ENCODE results near the gene TNF.

Gene TNF
- 229 to 250 reads per million in 2 donors for total RNA-seq

DNA sequence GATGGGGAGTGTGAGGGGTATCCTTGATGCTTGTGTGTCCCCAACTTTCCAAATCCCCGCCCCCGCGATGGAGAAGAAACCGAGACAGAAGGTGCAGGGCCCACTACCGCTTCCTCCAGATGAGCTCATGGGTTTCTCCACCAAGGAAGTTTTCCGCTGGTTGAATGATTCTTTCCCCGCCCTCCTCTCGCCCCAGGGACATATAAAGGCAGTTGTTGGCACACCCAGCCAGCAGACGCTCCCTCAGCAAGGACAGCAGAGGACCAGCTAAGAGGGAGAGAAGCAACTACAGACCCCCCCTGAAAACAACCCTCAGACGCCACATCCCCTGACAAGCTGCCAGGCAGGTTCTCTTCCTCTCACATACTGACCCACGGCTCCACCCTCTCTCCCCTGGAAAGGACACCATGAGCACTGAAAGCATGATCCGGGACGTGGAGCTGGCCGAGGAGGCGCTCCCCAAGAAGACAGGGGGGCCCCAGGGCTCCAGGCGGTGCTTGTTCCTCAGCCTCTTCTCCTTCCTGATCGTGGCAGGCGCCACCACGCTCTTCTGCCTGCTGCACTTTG lies at the start of gene TNF:
TNF (plus strand) TSS at position 231 of the 567 bp plus-strand sequence; CDS start at position 408, 177 bp downstream.
- DNase-seq: peak; percentile 48 to 80 (median 70)

GRCh38 chr6:31525932-31526591 lies 49.3 kb upstream of the TNF start:
- DNase-seq: no peak

DNA sequence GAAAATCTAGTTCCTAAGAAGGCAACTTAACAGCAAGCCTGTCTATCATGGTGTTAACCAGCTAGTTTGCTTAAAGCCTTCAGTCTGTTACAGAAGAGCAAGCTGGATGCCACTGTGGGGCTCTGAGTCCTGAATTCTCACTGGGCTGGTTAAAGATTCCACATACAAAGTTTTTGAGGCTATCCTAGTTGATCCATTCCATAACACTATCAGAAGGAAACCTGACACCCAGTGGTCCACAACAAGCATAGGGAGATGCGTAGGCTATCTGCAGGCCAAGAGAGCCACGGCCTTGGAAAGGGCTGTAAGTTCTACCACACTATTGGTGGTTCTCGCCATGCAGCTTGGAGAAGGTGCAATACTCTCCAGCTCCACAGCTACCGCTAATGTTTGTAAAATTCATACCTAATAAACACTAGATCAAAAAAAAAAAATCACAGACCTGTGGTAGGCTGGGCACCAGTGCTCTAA lies 47.0 kb upstream of the TNF start:
- DNase-seq: no peak

GRCh38 chr6:31528821-31529328 lies 46.5 kb upstream of the TNF start, which contains the start of gene MCCD1:
MCCD1 (plus strand) TSS chr6:31528962; CDS start chr6:31529015, 53 bp downstream.
- DNase-seq: no peak

GRCh38 chr6:31529329-31530150 lies 45.8 kb upstream of the TNF start:
- DNase-seq: no peak

DNA sequence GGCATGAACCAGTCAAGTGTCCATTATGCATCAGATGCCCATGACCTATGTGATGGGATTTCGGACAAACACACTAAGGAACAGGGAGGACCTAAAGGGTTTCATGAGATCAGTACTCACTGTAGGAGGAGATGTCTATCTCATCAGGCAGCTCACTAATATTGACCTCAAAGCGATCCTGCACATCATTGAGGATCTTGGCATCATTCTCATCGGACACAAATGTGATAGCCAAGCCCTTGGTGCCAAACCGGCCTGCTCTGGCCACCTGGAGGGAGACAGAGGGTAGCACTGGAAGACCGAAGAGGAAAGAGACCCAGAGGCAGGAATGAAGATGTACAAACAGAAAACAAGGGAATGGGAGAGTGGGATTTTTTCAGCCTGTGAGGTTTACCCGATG lies 44.7 kb upstream of the TNF start:
- no peak for DNase-seq

GRCh38 chr6:31531162-31531561 lies 44.2 kb upstream of the TNF start:
- DNase-seq: no peak

DNA sequence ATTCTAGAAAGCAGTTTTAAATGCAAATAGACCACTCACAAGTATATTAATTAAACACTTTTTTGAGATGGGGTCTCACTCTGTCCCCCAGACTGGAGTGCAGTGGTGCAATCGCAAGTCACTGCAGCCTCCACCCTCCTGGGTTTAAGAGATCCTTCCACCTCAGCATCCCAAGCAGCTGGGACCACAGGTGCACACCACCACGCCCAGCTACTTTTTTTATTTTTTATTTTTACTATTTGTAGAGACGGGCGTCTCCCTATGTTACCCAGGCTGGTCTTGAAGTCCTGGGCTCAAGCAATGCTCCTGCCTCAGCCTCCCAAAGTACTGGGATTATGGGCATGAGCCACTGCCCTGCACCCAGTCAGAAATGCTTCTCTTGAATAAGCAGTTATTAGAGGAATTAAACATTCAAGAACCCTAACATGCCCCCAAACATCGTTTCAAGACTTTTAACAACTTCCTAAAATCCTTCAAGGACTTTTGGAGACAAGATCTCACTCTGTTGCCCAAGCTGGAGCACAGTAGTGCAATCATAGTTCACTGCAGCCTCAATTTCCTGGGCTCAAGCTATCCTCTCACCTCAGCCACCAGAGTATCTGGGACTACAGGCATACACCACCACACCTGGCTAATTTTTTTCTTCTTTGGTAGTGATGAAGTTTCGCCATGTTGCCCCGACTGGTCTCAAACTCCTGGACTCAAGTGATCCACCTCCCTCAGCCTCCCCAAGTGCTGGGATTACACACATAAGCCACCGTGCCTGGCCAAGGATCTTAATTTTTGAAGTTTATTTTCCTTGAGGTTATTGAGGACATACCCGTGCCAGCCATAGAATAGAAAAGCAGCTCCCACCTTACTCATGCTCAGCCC lies 43.4 kb upstream of the TNF start:
- DNase-seq: no peak

- no peak for DNase-seq
Measured at GRCh38 chr6:31532644-31533454, 42.5 kb upstream of the TNF start.

- DNase-seq: no peak
Measured at GRCh38 chr6:31533455-31533841, 41.9 kb upstream of the TNF start.

- DNase-seq: no peak
Measured at GRCh38 chr6:31534011-31534410, 41.4 kb upstream of the TNF start.

GRCh38 chr6:31534521-31535040 lies 40.8 kb upstream of the TNF start:
- no peak for DNase-seq

- no peak for DNase-seq
Measured at GRCh38 chr6:31535538-31536324, 39.6 kb upstream of the TNF start.

DNA sequence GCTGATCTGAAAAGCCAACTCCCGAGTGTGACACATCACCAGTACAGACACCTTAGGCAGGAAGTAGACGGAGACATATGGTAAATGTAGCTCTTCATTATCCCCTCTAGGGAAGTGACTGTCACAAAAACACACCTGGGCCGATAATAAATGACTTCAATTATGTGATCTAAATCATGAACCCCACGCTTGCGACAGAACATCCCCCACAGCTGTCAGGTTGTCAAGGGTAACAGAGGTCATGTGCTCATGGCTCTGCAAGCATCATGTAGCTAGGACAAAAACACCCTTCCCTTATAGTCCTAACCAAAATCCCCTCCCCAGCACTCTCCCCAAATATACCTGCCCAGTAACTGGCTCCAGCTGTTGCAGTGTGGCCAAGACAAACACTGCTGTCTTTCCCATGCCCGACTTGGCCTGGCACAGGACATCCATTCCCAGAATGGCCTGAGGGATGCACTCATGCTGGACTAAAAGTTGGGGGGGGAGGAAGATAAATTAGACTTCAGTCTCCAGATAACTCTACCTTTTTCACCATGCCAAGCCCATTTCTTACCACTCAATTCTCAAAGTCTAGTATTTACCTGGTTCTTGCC lies 36.5 kb upstream of the TNF start:
- no peak for DNase-seq

GRCh38 chr6:31540640-31541039 lies 34.7 kb upstream of the TNF start:
- DNase-seq: no peak

DNA sequence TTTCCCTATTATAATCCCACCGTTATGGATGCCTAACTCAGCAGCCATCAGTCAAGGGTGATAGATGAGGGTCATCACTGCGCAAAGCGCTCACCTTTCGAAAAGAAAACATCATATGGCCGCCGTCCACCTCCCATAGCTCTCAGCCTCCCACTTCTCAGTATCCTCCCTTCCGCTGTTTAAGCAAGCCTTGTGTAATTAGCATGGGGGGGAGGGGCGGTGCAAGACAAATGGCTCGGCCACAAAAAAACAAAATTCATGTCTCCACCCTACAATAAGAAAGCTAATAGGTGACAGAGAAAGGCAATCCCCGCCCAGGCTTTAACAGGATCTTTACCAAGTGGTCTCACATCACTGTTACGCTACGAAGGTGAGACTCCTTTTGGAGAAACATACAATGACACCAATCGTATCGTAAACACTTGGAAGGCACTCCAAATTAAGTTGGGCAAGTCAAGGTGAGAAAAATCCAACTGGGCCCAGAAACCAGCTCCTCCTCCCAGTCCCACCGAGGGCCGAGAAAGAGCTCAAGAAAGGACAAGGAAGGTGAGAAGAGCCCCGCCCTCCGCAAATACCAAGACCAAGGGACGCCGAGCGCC lies 34.2 kb upstream of the TNF start:
- DNase-seq: peak in 4 of 5 experiments; percentile 35 to 87 (median 71)

GRCh38 chr6:31541658-31542521 lies 33.5 kb upstream of the TNF start, which contains the start of gene DDX39B:
DDX39B (minus strand) TSS chr6:31542003; CDS start chr6:31540532, 1,471 bp downstream.
- DNase-seq: peak; percentile 81 to 98 (median 92)

DNA sequence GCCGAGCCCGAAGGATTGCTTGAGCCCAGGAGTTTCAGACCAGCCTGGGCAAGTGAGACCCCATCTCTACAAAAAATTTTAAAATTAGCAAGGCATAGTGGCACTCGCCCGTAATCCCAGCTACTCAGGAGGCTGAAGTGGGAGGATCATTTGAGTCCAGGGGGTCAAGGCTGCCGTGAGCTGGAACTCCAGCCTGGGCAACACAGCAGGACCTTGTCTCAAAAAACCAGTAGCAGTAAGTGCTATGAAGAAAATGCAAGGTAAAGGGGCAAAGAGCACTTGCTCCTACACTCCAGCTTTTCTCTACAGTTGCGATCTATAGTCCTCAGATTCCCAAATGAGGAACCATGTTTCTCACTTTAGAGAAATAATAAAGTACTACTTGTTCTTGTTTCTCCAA lies 31.7 kb upstream of the TNF start:
- DNase-seq: no peak
